Colonic mucosa (tissue), 4 donors: Measurements from ENCODE around the gene TAS2R42. TPM values are rescaled to one million over a fixed set of nuclear protein-coding genes. Genes with fewer than 3 reads are reported as not detected.

ENCODE experiments used
- DNase-seq: peaks from one replicate; pipeline ENCODE4 v3.0.0-alpha.2; 2020
- H3K27ac ChIP-seq: fragments of 200-600 bp; one replicate; pipeline ENCODE4 v1.8.0; 2021
- H3K27me3 ChIP-seq: fragments of 200-600 bp; one replicate; pipeline ENCODE4 v1.8.0; 2021
- H3K36me3 ChIP-seq: fragments of 200-600 bp; one replicate; pipeline ENCODE4 v1.8.0; 2021
- H3K4me1 ChIP-seq: fragments of 200-600 bp; one replicate; pipeline ENCODE4 v1.8.0; 2021; ENCODE audit warnings: mild to moderate bottlenecking
- H3K4me3 ChIP-seq: fragments of 200-600 bp; one replicate; pipeline ENCODE4 v1.8.0; 2021
- H3K9ac ChIP-seq, 2 donors: one replicate each; pipeline ENCODE4 v1.7.0; 2013; ENCODE audit warnings: control low read depth in 2 of 2, low read depth in 2 of 2, low read length in 2 of 2
- H3K9me3 ChIP-seq: fragments of 200-600 bp; one replicate; pipeline ENCODE4 v1.8.0; 2021
- CTCF ChIP-seq: fragments of 200-600 bp; IDR thresholded peaks from one replicate; pipeline ENCODE4 v1.8.0; 2022; ENCODE audit warnings: antibody characterized with exemption, mild to moderate bottlenecking
- intact Hi-C: fragments of 100-400 bp; cut with DNase I; formaldehyde crosslinking; loops from one replicate; pipeline ENCODE4 v1.14.1; 2022
- total RNA-seq, 2 donors: library from RNA; stranded (reverse); fragmentation: NEBNext Ultra II Directional in 1 of 2; extraction: Animal tissue kit (Norgen Biotek cat#: 25700) in 1 of 2; gene quantifications; one replicate each; pipeline ENCODE4 v1.2.1, GENCODE V29; 2021
- donor health status: healthy.
- donor health status: DM: no; HTN: no; CAD: no.
- donor health status: DM: no; HTN: no; CAD: no.

TAS2R42 gene
- total RNA-seq, 2 donors from 2014 or later, result not detected

- DNase-seq, result no peak
- H3K4me3 ChIP-seq, result no peak overlapping the region
- intact Hi-C loops, result loop anchor here (10.0 kb wide), 1 partner anchor 339 kb away; no protein-coding TSS in a partner anchor
- H3K4me1 ChIP-seq, result no peaks in the 10 kb centered on the region
- no peaks in the 10 kb centered on the region for H3K36me3 ChIP-seq
- H3K27me3 ChIP-seq, result no peaks in the 10 kb centered on the region
- no peak overlapping the region for H3K27ac ChIP-seq
- TF ChIP-seq CTCF, result no peak
- no peaks in the 10 kb centered on the region for H3K9me3 ChIP-seq
- no peak overlapping the region for H3K9ac ChIP-seq
These were observed 17.4 kb upstream of the TAS2R42 start for GRCh38 chr12:11204173-11204572.

GRCh38 chr12:11202811-11203210 lies 16.1 kb upstream of the TAS2R42 start:
- H3K4me3 ChIP-seq, result no peak overlapping the region
- no peak overlapping the region for H3K27ac ChIP-seq
- no peaks in the 10 kb centered on the region for H3K4me1 ChIP-seq
- intact Hi-C loops, result loop anchor here (10.0 kb wide), 1 partner anchor 338 kb away; no protein-coding TSS in a partner anchor
- no peaks in the 10 kb centered on the region for H3K27me3 ChIP-seq
- H3K36me3 ChIP-seq, result no peaks in the 10 kb centered on the region
- H3K9me3 ChIP-seq, result no peaks in the 10 kb centered on the region
- TF ChIP-seq CTCF, result no peak
- DNase-seq, result no peak
- no peak overlapping the region for H3K9ac ChIP-seq

- Histone ChIP-seq H3K9ac (no peak overlapping the region), H3K4me3 (no peak overlapping the region), H3K4me1 (no peaks in the 10 kb centered on the region), H3K27me3 (no peaks in the 10 kb centered on the region), H3K9me3 (no peaks in the 10 kb centered on the region), H3K36me3 (no peaks in the 10 kb centered on the region), H3K27ac (no peak overlapping the region)
- no peak for DNase-seq
- TF ChIP-seq CTCF, result no peak
- intact Hi-C loops, result no loop called here
These were observed 3.7 kb downstream of the TAS2R42 start for GRCh38 chr12:11183011-11183410.

- DNase-seq, result no peak
- H3K4me3 ChIP-seq, result no peak overlapping the region
- H3K36me3 ChIP-seq, result no peaks in the 10 kb centered on the region
- H3K9ac ChIP-seq, result no peak overlapping the region
- no peak for TF ChIP-seq CTCF
- intact Hi-C loops, result no loop called here
- H3K4me1 ChIP-seq, result no peaks in the 10 kb centered on the region
- no peaks in the 10 kb centered on the region for H3K27me3 ChIP-seq
- H3K9me3 ChIP-seq, result no peaks in the 10 kb centered on the region
- no peak overlapping the region for H3K27ac ChIP-seq
These were observed 4.2 kb downstream of the TAS2R42 start for GRCh38 chr12:11182529-11182928.

GRCh38 chr12:11178250-11178649 lies 8.5 kb downstream of the TAS2R42 start:
- no peak overlapping the region for H3K4me3 ChIP-seq
- H3K36me3 ChIP-seq, result no peaks in the 10 kb centered on the region
- intact Hi-C loops, result no loop called here
- no peaks in the 10 kb centered on the region for H3K4me1 ChIP-seq
- no peak for TF ChIP-seq CTCF
- no peak overlapping the region for H3K9ac ChIP-seq
- no peak for DNase-seq
- no peaks in the 10 kb centered on the region for H3K9me3 ChIP-seq
- no peaks in the 10 kb centered on the region for H3K27me3 ChIP-seq
- H3K27ac ChIP-seq, result no peak overlapping the region

GRCh38 chr12:11174022-11174421 lies 12.7 kb downstream of the TAS2R42 start:
- Histone ChIP-seq H3K27me3 (no peaks in the 10 kb centered on the region), H3K4me3 (no peak overlapping the region), H3K4me1 (no peaks in the 10 kb centered on the region), H3K36me3 (no peaks in the 10 kb centered on the region), H3K9me3 (no peaks in the 10 kb centered on the region), H3K9ac (no peak overlapping the region), H3K27ac (no peak overlapping the region)
- DNase-seq, result no peak
- intact Hi-C loops, result no loop called here
- TF ChIP-seq CTCF, result no peak
